Measurements from ENCODE around the gene TACSTD2. TPM values are rescaled to one million over a fixed set of nuclear protein-coding genes. Genes with fewer than 3 reads are reported as not detected.
"Not testable (repeated sequence)": the region's sequence is repeated elsewhere in the genome, so short reads cannot be mapped to it uniquely, and the experiment has no call there.

TACSTD2 gene
- total RNA-seq, 2 experiments from 2014 or later, result not detected

- peaks cover 27% of the 10 kb centered on the region for H3K4me1 Mint-ChIP-seq
- POLR2A ChIA-PET, result no interaction called here
- no peak overlapping the region for H3K27ac Mint-ChIP-seq
- H3K27me3 Mint-ChIP-seq, result peaks cover 82% of the 10 kb centered on the region
- CTCF ChIA-PET, result no interaction called here
- DNase-seq, result no peak
- H3K4me3 Mint-ChIP-seq, result no peak overlapping the region
- H3K36me3 Mint-ChIP-seq (ENCODE audit: low read depth), result no peaks in the 10 kb centered on the region
- no peaks in the 10 kb centered on the region for H3K9me3 Mint-ChIP-seq
Measured at GRCh38 chr1:58571616-58572015, 5.4 kb downstream of the TACSTD2 start.

GRCh38 chr1:58570817-58571216 is 6.2 kb downstream of the TACSTD2 start:
- Mint-ChIP-seq H3K36me3 (ENCODE audit: low read depth) (no peaks in the 10 kb centered on the region), H3K27me3 (peaks cover 80% of the 10 kb centered on the region), H3K4me3 (no peak overlapping the region), H3K9me3 (no peaks in the 10 kb centered on the region), H3K27ac (no peak overlapping the region), H3K4me1 (peaks cover 20% of the 10 kb centered on the region)
- CTCF ChIA-PET, result no interaction called here
- DNase-seq, result no peak
- POLR2A ChIA-PET, result no interaction called here

GRCh38 chr1:58570094-58570493 is 7.0 kb downstream of the TACSTD2 start:
- CTCF ChIA-PET, result interaction anchor here (0.7 kb wide), 1 partner anchor 15 kb away, joined by 3 read pairs; no protein-coding TSS in a partner anchor
- POLR2A ChIA-PET, result no interaction called here
- H3K4me3 Mint-ChIP-seq, result no peak overlapping the region

GRCh38 chr1:58568911-58569310 is 8.1 kb downstream of the TACSTD2 start:
- no peak overlapping the region for H3K4me3 Mint-ChIP-seq
- H3K4me1 Mint-ChIP-seq, result peaks cover 13% of the 10 kb centered on the region
- H3K9me3 Mint-ChIP-seq, result no peaks in the 10 kb centered on the region
- ChIA-PET POLR2A (interaction anchor here (0.6 kb wide), 1 partner anchor 20 kb away, joined by 4 read pairs; no protein-coding TSS in a partner anchor), CTCF (interaction anchor here (1.1 to 1.6 kb wide), 2 partner anchors 23 to 84 kb away, joined by 3 to 5 read pairs; partner anchors contain the start of gene OMA1)
- DNase-seq, result no peak
- peaks cover 70% of the 10 kb centered on the region for H3K27me3 Mint-ChIP-seq
- no peak overlapping the region for H3K27ac Mint-ChIP-seq
- no peaks in the 10 kb centered on the region for H3K36me3 Mint-ChIP-seq (ENCODE audit: low read depth)

More at GRCh38 chr1:58570094-58570493, 7.0 kb downstream of the TACSTD2 start:
- Mint-ChIP-seq H3K4me1 (peaks cover 17% of the 10 kb centered on the region), H3K27ac (no peak overlapping the region), H3K9me3 (no peaks in the 10 kb centered on the region), H3K36me3 (ENCODE audit: low read depth) (no peaks in the 10 kb centered on the region), H3K27me3 (peaks cover 78% of the 10 kb centered on the region)
- no peak for DNase-seq

- CTCF ChIA-PET, result interaction anchor here (1.1 to 1.6 kb wide), 2 partner anchors 22 to 84 kb away, joined by 3 to 5 read pairs; partner anchors contain the start of gene OMA1
Measured at GRCh38 chr1:58568271-58568860, 8.7 kb downstream of the TACSTD2 start.

GRCh38 chr1:58566339-58566738 is 10.7 kb downstream of the TACSTD2 start:
- ChIA-PET POLR2A (no interaction called here), CTCF (interaction anchor here (0.5 kb wide), 1 partner anchor 1125 kb away, joined by 3 read pairs; no protein-coding TSS in a partner anchor)
- H3K27me3 Mint-ChIP-seq, result peaks cover 68% of the 10 kb centered on the region
- no peaks in the 10 kb centered on the region for H3K9me3 Mint-ChIP-seq
- no peak overlapping the region for H3K27ac Mint-ChIP-seq
- no peak for DNase-seq
- H3K4me1 Mint-ChIP-seq, result no peaks in the 10 kb centered on the region
- H3K4me3 Mint-ChIP-seq, result no peak overlapping the region
- no peaks in the 10 kb centered on the region for H3K36me3 Mint-ChIP-seq (ENCODE audit: low read depth)

More at GRCh38 chr1:58568271-58568860, 8.7 kb downstream of the TACSTD2 start:
- no peak overlapping the region for H3K27ac Mint-ChIP-seq
- no peaks in the 10 kb centered on the region for H3K36me3 Mint-ChIP-seq (ENCODE audit: low read depth)
- H3K4me1 Mint-ChIP-seq, result peaks cover 7% of the 10 kb centered on the region
- H3K27me3 Mint-ChIP-seq, result peaks cover 70% of the 10 kb centered on the region
- POLR2A ChIA-PET, result interaction anchor here (0.6 kb wide), 2 partner anchors 20 to 27 kb away, joined by 4 to 8 read pairs; no protein-coding TSS in a partner anchor
- H3K9me3 Mint-ChIP-seq, result no peaks in the 10 kb centered on the region
- no peak for DNase-seq
- H3K4me3 Mint-ChIP-seq, result no peak overlapping the region

GRCh38 chr1:58563715-58564114 is 13.3 kb downstream of the TACSTD2 start:
- H3K27ac Mint-ChIP-seq; CTCF ChIA-PET; DNase-seq; POLR2A ChIA-PET; H3K9me3 Mint-ChIP-seq; H3K36me3 Mint-ChIP-seq (ENCODE audit: low read depth); H3K4me1 Mint-ChIP-seq; H3K4me3 Mint-ChIP-seq: not testable (repeated sequence)
- peaks cover 58% of the 10 kb centered on the region for H3K27me3 Mint-ChIP-seq

GRCh38 chr1:58561633-58562032 is 15.4 kb downstream of the TACSTD2 start:
- H3K4me1 Mint-ChIP-seq, result no peaks in the 10 kb centered on the region
- ChIA-PET CTCF (interaction anchor here (1.2 to 2.1 kb wide), 2 partner anchors 10 to 15 kb away, joined by 4 to 7 read pairs; partner anchors contain the start of gene OMA1), POLR2A (no interaction called here)
- no peak for DNase-seq
- no peak overlapping the region for H3K27ac Mint-ChIP-seq
- no peaks in the 10 kb centered on the region for H3K36me3 Mint-ChIP-seq (ENCODE audit: low read depth)
- peaks cover 3% of the 10 kb centered on the region for H3K9me3 Mint-ChIP-seq
- peaks cover 48% of the 10 kb centered on the region for H3K27me3 Mint-ChIP-seq
- no peak overlapping the region for H3K4me3 Mint-ChIP-seq

- no peaks in the 10 kb centered on the region for H3K4me1 Mint-ChIP-seq
- DNase-seq, result no peak
- POLR2A ChIA-PET, result no interaction called here
Measured at GRCh38 chr1:58555393-58555792, 21.7 kb downstream of the TACSTD2 start.

GRCh38 chr1:58551186-58552140 is 25.6 kb downstream of the TACSTD2 start:
- H3K9me3 Mint-ChIP-seq, result no peaks in the 10 kb centered on the region
- H3K36me3 Mint-ChIP-seq (ENCODE audit: low read depth), result no peaks in the 10 kb centered on the region
- H3K4me3 Mint-ChIP-seq, result no peak overlapping the region
- CTCF ChIA-PET, result interaction anchor here (0.6 to 1.1 kb wide), 2 partner anchors 10 to 750 kb away, joined by 4 read pairs; no protein-coding TSS in a partner anchor
- peaks cover 6% of the 10 kb centered on the region for H3K4me1 Mint-ChIP-seq
- no peak for DNase-seq
- H3K27ac Mint-ChIP-seq, result no peak overlapping the region
- POLR2A ChIA-PET, result no interaction called here
- peaks cover 25% of the 10 kb centered on the region for H3K27me3 Mint-ChIP-seq

More at GRCh38 chr1:58555393-58555792, 21.7 kb downstream of the TACSTD2 start:
- no peaks in the 10 kb centered on the region for H3K36me3 Mint-ChIP-seq (ENCODE audit: low read depth)
- H3K4me3 Mint-ChIP-seq, result no peak overlapping the region
- CTCF ChIA-PET, result no interaction called here
- no peak overlapping the region for H3K27ac Mint-ChIP-seq
- H3K27me3 Mint-ChIP-seq, result peaks cover 27% of the 10 kb centered on the region
- peaks cover 3% of the 10 kb centered on the region for H3K9me3 Mint-ChIP-seq

- H3K36me3 Mint-ChIP-seq (ENCODE audit: low read depth); POLR2A ChIA-PET; H3K9me3 Mint-ChIP-seq; H3K4me3 Mint-ChIP-seq; DNase-seq; H3K27ac Mint-ChIP-seq: not testable (repeated sequence)
- Mint-ChIP-seq H3K4me1 (peaks cover 18% of the 10 kb centered on the region), H3K27me3 (peaks cover 14% of the 10 kb centered on the region)
- CTCF ChIA-PET, result interaction anchor here (0.8 kb wide), 1 partner anchor 13 kb away, joined by 3 read pairs; no protein-coding TSS in a partner anchor
Measured at GRCh38 chr1:58549291-58549690, 27.8 kb downstream of the TACSTD2 start.

- DNase-seq, result no peak
- H3K4me3 Mint-ChIP-seq, result no peak overlapping the region
- peaks cover 11% of the 10 kb centered on the region for H3K27me3 Mint-ChIP-seq
- H3K27ac Mint-ChIP-seq, result no peak overlapping the region
- ChIA-PET CTCF (interaction anchor here (3.2 kb wide), 1 partner anchor 32 kb away, joined by 23 read pairs; no protein-coding TSS in a partner anchor), POLR2A (interaction anchor here (0.5 kb wide), 1 partner anchor 128 kb away, joined by 3 read pairs; no protein-coding TSS in a partner anchor)
- no peaks in the 10 kb centered on the region for H3K36me3 Mint-ChIP-seq (ENCODE audit: low read depth)
- H3K4me1 Mint-ChIP-seq, result peaks cover 18% of the 10 kb centered on the region
- H3K9me3 Mint-ChIP-seq, result no peaks in the 10 kb centered on the region
Measured at GRCh38 chr1:58548371-58548770, 28.7 kb downstream of the TACSTD2 start.

Measured in activated CD4-positive, alpha-beta T cell treated with anti-CD3 and anti-CD28 coated beads, Interleukin-2, amount 10 ng/mL, durations not matched to agents 7 days and 5 days (primary cell).